Lung (tissue), 12 donors: ENCODE measurements around the gene MTUS2. TPM values are rescaled to one million over a fixed set of nuclear protein-coding genes. Genes with fewer than 3 reads are reported as not detected.

Experiments
- ATAC-seq: fragments of 200-7000 bp; cut with Tn5 transposase; one replicate; pipeline ENCODE4 v1.9.1; 2020; ENCODE audit warnings: moderate number of reproducible peaks; ENCODE audit not compliant: insufficient read depth, low FRiP score
- DNase-seq, 3 donors: peaks; one replicate each; pipeline ENCODE4 v3.0.0-alpha.2; 2013 to 2017
- H3K27ac ChIP-seq, 2 donors: one replicate each; pipeline ENCODE4 v1.5.1; 2013; ENCODE audit warnings: mild to moderate bottlenecking in 2 of 2, moderate library complexity in 2 of 2, control low read depth in 1 of 2, inconsistent platforms in 1 of 2, low read depth in 1 of 2, low read length in 1 of 2
- H3K27me3 ChIP-seq, 3 donors: one replicate each; pipeline ENCODE4 v1.5.1; 2013; ENCODE audit warnings: low read length in 2 of 3; ENCODE audit not compliant: control insufficient read depth in 3 of 3, insufficient read depth in 3 of 3
- H3K36me3 ChIP-seq, 4 donors: one replicate each; pipeline ENCODE4 v1.5.1; 2013; ENCODE audit warnings: low read length in 4 of 4, mild to moderate bottlenecking in 1 of 4, moderate library complexity in 1 of 4; ENCODE audit not compliant: control insufficient read depth in 4 of 4, insufficient read depth in 4 of 4
- H3K4me1 ChIP-seq, 5 donors: one replicate each; pipeline ENCODE4 v1.5.1; 2013; ENCODE audit warnings: low read length in 5 of 5, mild to moderate bottlenecking in 2 of 5, moderate library complexity in 1 of 5; ENCODE audit not compliant: control insufficient read depth in 5 of 5, insufficient read depth in 5 of 5
- H3K4me3 ChIP-seq: one replicate; pipeline ENCODE4 v1.5.1; 2013; ENCODE audit warnings: mild to moderate bottlenecking, control low read depth, moderate library complexity
- H3K9ac ChIP-seq, 2 donors: one replicate each; pipeline ENCODE4 v1.5.1; 2013; ENCODE audit warnings: low read length in 2 of 2, control low read depth in 1 of 2; ENCODE audit not compliant: insufficient read depth in 1 of 2
- H3K9me3 ChIP-seq, 4 donors: one replicate each; pipeline ENCODE4 v1.5.1; 2013; ENCODE audit warnings: low read length in 3 of 4, mild to moderate bottlenecking in 1 of 4, moderate library complexity in 1 of 4; ENCODE audit not compliant: control insufficient read depth in 4 of 4, insufficient read depth in 3 of 4
- CTCF ChIP-seq: IDR thresholded peaks from 2 replicates; pipeline ENCODE4 v1.5.1; 2012; ENCODE audit warnings: mild to moderate bottlenecking; ENCODE audit errors: control extremely low read depth, extremely low read depth
- WGBS, 2 donors: extraction: QIAGEN DNeasy Blood & Tissue Kit; methylation state at CpG; one replicate each; pipeline ENCODE4 v1.1.7; 2013; 5-methylcytosine and 5-hydroxymethylcytosine counted together
- polyA plus RNA-seq, 2 donors: library from polyadenylated mRNA; stranded (reverse); fragments of 200-250 nt; gene quantifications; one replicate each; pipeline ENCODE4 v1.2.1, GENCODE V29; 2013
- total RNA-seq, 2 donors: library from RNA; depleted of rRNA in 1 of 2; stranded (reverse); fragments of >200 nt in 1 of 2; gene quantifications; one replicate each; pipeline ENCODE4 v1.2.1, GENCODE V29; 2014 to 2021
- donor health status: control.
- donor health status: control.
- donor health status: Bipolar disorder and iron deficiency.
- donor health status: healthy.
- donor health status: DM: yes; HTN: yes; CAD: no.

Gene MTUS2
- total and polyA plus RNA-seq, 4 donors = 0.03 to 0.54 (median 0.08) TPM

- H3K9me3 ChIP-seq = peaks cover 0 to 2% (median under 1%) of the 10 kb centered on the region in 4 donors
- no peaks in the 10 kb centered on the region for H3K27me3 ChIP-seq
- TF ChIP-seq CTCF = no peak
- no peak overlapping the region for H3K4me3 ChIP-seq
- H3K9ac ChIP-seq = no peak overlapping the region
- no peaks in the 10 kb centered on the region for H3K36me3 ChIP-seq
- no peak for ATAC-seq
- peaks cover 0 to 2% (median 0%) of the 10 kb centered on the region in 5 donors for H3K4me1 ChIP-seq
- no peak overlapping the region for H3K27ac ChIP-seq
- DNase-seq = peak in 2 of 3 donors; percentile 12 to 13
- WGBS, 2 donors = 15 to 28% methylated on average over 1 of the region's 1 CpG
These were observed 260.9 kb downstream of the MTUS2 start for GRCh38 chr13:29081036-29081435.

GRCh38 chr13:29081697-29082440 lies 261.7 kb downstream of the MTUS2 start:
- 79 to 85% methylated on average over 7 of the region's 7 CpGs for WGBS, 2 donors
- H3K9me3 ChIP-seq = peaks cover 0 to 2% (median under 1%) of the 10 kb centered on the region in 4 donors
- H3K36me3 ChIP-seq = no peaks in the 10 kb centered on the region
- H3K9ac ChIP-seq = no peak overlapping the region
- TF ChIP-seq CTCF = no peak
- no peak overlapping the region for H3K27ac ChIP-seq
- ATAC-seq (no peak), DNase-seq (peak in 2 of 3 donors; percentile 34)
- no peaks in the 10 kb centered on the region for H3K27me3 ChIP-seq
- no peak overlapping the region for H3K4me3 ChIP-seq
- peaks cover 0 to 2% (median 0%) of the 10 kb centered on the region in 5 donors for H3K4me1 ChIP-seq

- H3K27ac ChIP-seq = no peak overlapping the region
- H3K36me3 ChIP-seq = no peaks in the 10 kb centered on the region
- 53 to 65% methylated on average over 2 of the region's 2 CpGs for WGBS, 2 donors
- peaks cover 0 to 9% (median 0%) of the 10 kb centered on the region in 4 donors for H3K9me3 ChIP-seq
- H3K4me3 ChIP-seq = no peak overlapping the region
- H3K9ac ChIP-seq = no peak overlapping the region
- DNase-seq (peak in 1 of 3 donors; percentile 3), ATAC-seq (no peak)
- peaks cover 0 to 3% (median 0%) of the 10 kb centered on the region in 5 donors for H3K4me1 ChIP-seq
- no peaks in the 10 kb centered on the region for H3K27me3 ChIP-seq
- TF ChIP-seq CTCF = no peak
These were observed 279.8 kb downstream of the MTUS2 start for GRCh38 chr13:29099781-29100406.
